ENCODE data around the gene VCP.
A peak's percentile ranks its signal among the peaks of the same experiment; 100 is the strongest.

The VCP gene

GRCh38 chr9:35103660-35104191 is 31.3 kb upstream of the VCP start:
- no peak for DNase-seq (ENCODE audit: low read depth in 2 of 3, low spot score in 1 of 3)

GRCh38 chr9:35102769-35103659 is 30.6 kb upstream of the VCP start, which contains the start of gene STOML2:
Gene STOML2, minus strand, starts transcription at chr9:35103131. Its CDS starts 37 bp downstream, at chr9:35103094.
- peak; percentile 88 to 89 (median 89) for DNase-seq (ENCODE audit: low read depth in 2 of 3, low spot score in 1 of 3)

- no peak for DNase-seq (ENCODE audit: low read depth in 2 of 3, low spot score in 1 of 3)
These were observed 30.0 kb upstream of the VCP start for GRCh38 chr9:35102465-35102768.

- no peak for DNase-seq (ENCODE audit: low read depth in 2 of 3, low spot score in 1 of 3)
These were observed 25.1 kb upstream of the VCP start for GRCh38 chr9:35097573-35097972.

GRCh38 chr9:35096035-35096849 is 23.8 kb upstream of the VCP start, which contains the start of gene PIGO:
Gene PIGO, minus strand, starts transcription at chr9:35096591. Its CDS starts 1,026 bp downstream, at chr9:35095565.
- DNase-seq (ENCODE audit: low read depth in 2 of 3, low spot score in 1 of 3), result peak; percentile 83 to 86 (median 86)

GRCh38 chr9:35091536-35091935 is 19.1 kb upstream of the VCP start:
- DNase-seq (ENCODE audit: low read depth in 2 of 3, low spot score in 1 of 3), result no peak

- DNase-seq (ENCODE audit: low read depth in 2 of 3, low spot score in 1 of 3), result no peak
These were observed 17.0 kb upstream of the VCP start for GRCh38 chr9:35089434-35089833.

- DNase-seq (ENCODE audit: low read depth in 2 of 3, low spot score in 1 of 3), result no peak
These were observed 12.7 kb upstream of the VCP start for GRCh38 chr9:35085078-35085477.

- peak; percentile 77 to 80 (median 78) for DNase-seq (ENCODE audit: low read depth in 2 of 3, low spot score in 1 of 3)
These were observed 7.3 kb upstream of the VCP start, which contains the start of gene FANCG for GRCh38 chr9:35079426-35080341. Gene FANCG, minus strand, starts transcription at chr9:35079942. Its CDS starts 418 bp downstream, at chr9:35079524.

GRCh38 chr9:35079041-35079425 is 6.6 kb upstream of the VCP start:
- DNase-seq (ENCODE audit: low read depth in 2 of 3, low spot score in 1 of 3), result no peak

GRCh38 chr9:35078066-35078465 is 5.6 kb upstream of the VCP start:
- no peak for DNase-seq (ENCODE audit: low read depth in 2 of 3, low spot score in 1 of 3)

GRCh38 chr9:35076848-35077247 is 4.4 kb upstream of the VCP start:
- DNase-seq (ENCODE audit: low read depth in 2 of 3, low spot score in 1 of 3), result no peak

- no peak for DNase-seq (ENCODE audit: low read depth in 2 of 3, low spot score in 1 of 3)
These were observed 2.9 kb upstream of the VCP start for GRCh38 chr9:35075358-35075757.

GRCh38 chr9:35074791-35075190 is 2.4 kb upstream of the VCP start:
- no peak for DNase-seq (ENCODE audit: low read depth in 2 of 3, low spot score in 1 of 3)

- DNase-seq (ENCODE audit: low read depth in 2 of 3, low spot score in 1 of 3), result no peak
These were observed 1.7 kb upstream of the VCP start for GRCh38 chr9:35074141-35074540.

- no peak for DNase-seq (ENCODE audit: low read depth in 2 of 3, low spot score in 1 of 3)
These were observed 821 bp upstream of the VCP start for GRCh38 chr9:35073279-35073612.

GRCh38 chr9:35071814-35072460 is 488 bp downstream of the VCP start:
- peak; percentile 38 to 71 (median 53) for DNase-seq (ENCODE audit: low read depth in 2 of 3, low spot score in 1 of 3)

GRCh38 chr9:35070823-35071813 is 1.3 kb downstream of the VCP start:
- no peak for DNase-seq (ENCODE audit: low read depth in 2 of 3, low spot score in 1 of 3)

- DNase-seq (ENCODE audit: low read depth in 2 of 3, low spot score in 1 of 3), result no peak
These were observed 3.4 kb downstream of the VCP start for GRCh38 chr9:35069020-35069419.

Measured in stimulated activated CD4-positive, alpha-beta T cell treated with anti-CD3 and anti-CD28 coated beads, Interleukin-12 subunit alpha, Interleukin-12 subunit beta, amount 100 ng/mL, for 48 hours (primary cell).